ENCODE data around the gene DNAJC22.

- TF ChIP-seq CTCF (IDR thresholded peaks at IDR 0.05) (no peak), POLR2A (IDR thresholded peaks at IDR 0.05) (no peak)
Observed at GRCh38 chr12:49346659-49347310, at the start of gene DNAJC22.

Data from right lobe of liver (tissue), 4 donors.